Activated CD8-positive, alpha-beta memory T cell treated with anti-CD3 and anti-CD28 coated beads, Interleukin-2, amount 50 U/mL, for 24 hours (primary cell): ENCODE measurements around the gene ZNF397.

ENCODE experiments used
- DNase-seq: peaks from one replicate; pipeline ENCODE4 v3.0.0-alpha.2; 2020; ENCODE audit errors: extremely low read depth

The ZNF397 gene

DNA sequence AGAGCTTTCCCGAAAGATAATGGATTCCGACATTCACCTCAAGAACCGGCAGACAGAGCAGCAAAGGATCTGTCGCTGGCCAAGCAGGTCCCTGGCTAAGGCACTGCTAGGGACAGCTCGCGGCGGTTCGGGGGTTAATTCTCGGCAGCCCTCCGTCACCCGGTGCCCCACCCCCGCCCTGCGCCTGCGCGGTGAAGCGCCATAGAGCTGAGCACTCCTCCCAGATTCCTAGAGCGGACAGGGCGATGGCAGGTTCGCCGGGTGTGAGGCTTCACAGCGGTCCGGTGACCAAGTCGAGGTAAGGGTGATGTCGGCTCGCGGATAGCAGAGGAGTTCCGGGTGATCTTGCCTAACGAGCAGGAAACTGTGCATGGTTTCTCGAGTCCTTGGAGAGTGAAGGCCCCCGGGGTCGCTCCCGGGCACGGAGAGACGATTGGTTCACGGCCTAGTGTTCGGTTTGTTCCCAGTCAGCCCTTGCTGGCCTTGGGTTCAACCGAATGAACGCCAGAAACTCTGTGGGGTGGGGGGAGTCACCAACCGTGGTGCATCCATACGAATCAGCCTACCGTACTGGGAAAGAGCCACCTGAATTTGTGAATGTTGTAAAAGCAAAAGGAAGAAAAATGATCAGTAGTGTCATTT is 49.4 kb downstream of the ZNF397 start, which contains the start of gene ZSCAN30:
ZSCAN30 (minus strand) TSS at position 136 of the 642 bp plus-strand sequence. CDS start 25,877 bp downstream, outside the sequence.
- DNase-seq, result peak; percentile 88

DNA sequence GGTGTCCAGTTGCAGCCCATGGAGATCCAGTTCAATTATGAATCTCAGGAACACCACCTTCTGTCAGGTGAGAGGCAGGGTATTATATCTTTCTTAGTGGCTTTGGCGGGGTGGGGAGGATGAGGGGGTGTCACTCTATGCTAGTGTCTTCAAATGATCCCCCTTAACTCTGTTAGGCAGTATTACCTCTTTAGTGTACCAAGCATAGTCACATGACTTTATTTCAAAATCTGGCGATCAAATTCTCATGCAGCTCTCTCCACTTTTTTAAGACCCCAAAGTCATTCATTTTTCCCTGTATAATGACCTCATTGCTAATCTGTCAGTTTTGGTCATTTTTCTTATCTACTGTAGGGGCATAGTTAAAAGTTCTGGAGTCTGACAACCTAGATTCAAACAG is 50.3 kb downstream of the ZNF397 start:
- no peak for DNase-seq

DNA sequence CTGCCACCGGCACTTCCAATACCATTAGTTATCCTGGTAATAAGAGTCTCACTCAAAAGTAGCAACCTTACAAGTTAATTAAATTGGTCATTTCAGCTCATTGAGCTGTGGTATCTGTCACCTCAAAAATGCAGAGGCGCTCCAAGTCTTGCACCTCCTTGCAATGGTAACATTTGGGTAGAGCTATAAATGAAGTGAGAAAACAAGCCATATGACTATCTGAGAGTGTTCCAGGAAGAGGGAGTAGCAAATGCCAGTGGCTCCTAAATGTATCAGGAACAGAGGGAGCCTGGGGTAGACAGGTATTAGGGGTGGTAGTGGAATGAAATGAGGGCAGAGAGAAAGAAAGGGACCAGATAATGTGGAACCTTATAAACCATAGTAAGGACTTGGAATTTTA is 55.2 kb downstream of the ZNF397 start:
- DNase-seq, result no peak

DNA sequence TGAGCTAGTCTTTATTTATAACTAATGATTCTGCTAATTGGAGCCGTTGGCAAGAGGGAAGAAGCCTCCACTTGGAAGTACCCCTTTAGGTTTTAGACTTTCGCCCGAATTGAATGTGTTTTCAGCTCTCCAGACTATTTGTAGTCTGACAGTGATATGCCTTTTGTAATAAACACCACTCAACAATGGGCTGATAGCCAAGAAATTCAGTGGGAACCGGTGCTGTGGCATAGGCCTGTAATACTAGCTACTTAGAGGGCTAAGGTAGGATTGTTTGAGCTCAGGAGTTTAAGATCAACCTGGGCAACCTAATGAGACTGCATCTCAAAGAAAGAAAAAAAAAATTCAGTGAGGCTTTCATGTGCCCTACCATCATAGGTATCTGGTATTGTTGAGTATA is 62.8 kb downstream of the ZNF397 start:
- DNase-seq, result no peak

DNA sequence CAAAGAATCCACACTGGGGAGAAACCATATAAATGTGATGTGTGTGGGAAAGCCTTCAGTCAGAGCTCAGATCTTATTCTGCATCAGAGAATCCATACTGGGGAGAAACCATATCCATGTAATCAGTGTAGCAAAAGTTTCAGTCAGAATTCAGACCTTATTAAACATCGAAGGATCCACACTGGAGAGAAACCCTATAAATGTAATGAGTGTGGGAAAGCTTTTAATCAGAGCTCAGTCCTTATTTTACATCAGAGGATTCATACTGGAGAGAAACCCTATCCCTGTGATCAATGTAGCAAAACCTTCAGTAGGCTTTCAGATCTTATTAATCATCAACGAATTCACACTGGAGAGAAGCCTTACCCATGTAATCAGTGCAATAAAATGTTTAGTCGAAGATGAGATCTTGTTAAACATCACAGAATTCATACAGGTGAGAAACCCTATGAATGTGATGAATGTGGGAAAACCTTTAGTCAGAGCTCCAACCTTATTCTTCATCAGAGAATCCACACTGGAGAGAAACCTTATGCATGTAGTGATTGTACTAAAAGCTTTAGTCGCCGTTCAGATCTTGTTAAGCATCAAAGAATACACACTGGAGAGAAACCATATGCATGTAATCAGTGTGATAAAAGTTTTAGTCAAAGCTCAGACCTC is 65.9 kb downstream of the ZNF397 start:
- no peak for DNase-seq
